ENCODE measurements around the gene CENPF. TPM values are rescaled to one million over a fixed set of nuclear protein-coding genes. Genes with fewer than 3 reads are reported as not detected.
"Not testable (repeated sequence)": the region's sequence is repeated elsewhere in the genome, so short reads cannot be mapped to it uniquely, and the experiment has no call there.

CENPF gene
- total and polyA plus RNA-seq, 3 experiments from 2014 or later: 0.77 to 45.5 (median 44.2) TPM

DNA sequence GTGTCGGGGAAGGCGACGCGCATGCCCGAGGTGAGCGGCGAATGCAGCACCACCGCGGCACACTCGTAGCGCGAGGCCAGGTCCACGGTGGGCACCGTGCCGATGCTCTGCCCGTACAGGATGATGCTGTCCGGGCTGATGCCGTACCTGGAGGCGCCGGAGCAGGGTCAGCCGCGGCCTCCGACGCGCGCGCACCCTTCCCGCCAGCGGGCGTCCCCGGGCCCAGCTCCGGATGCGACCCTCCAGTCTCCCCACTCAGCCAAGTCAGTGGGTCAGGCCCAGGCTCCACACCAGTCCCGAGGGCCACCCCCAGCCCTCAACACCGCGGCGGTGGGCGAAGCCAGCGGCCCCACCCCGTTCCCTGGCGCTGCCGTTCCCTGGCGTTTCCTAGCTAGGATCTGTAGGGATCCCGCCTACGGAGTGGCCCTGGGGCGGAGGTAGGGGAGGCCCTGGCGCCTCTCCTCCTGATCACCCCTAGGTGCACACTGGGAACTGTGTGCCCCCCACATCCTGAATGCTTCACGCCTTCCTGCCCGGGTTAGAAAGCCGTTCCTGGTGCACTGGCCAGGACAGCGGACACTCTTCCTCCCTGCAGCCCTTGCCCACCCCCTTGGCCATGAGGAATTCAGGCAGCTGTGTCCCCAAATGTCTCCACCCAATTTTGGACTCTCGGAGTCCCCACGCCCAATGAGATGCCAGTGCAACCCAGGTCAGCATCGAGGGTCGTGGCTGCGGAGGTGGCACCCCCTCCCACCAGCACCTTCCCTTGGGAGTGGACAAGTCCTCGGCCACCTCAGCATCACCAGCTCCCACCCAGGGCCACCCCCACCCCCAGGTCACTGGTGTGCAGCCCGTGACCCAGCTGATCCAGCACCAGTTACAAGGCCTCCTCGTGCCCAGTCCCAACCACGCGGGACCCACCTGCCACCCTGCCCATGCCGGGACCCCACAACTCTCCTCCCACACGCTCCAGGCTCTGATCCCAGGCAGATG lies 3.2 kb downstream of the CENPF start:
- peaks cover 11% of the 10 kb centered on the region for H3K4me1 ChIP-seq (ENCODE audit: insufficient read depth, low read length)
- H3K27ac Mint-ChIP-seq; H3K9me3 Mint-ChIP-seq; H3K27ac ChIP-seq (ENCODE audit: low read depth, low read length); DNase-seq; H3K4me3 ChIP-seq (ENCODE audit: low read length); CTCF ChIA-PET; H3K27me3 Mint-ChIP-seq; H3K27me3 ChIP-seq (ENCODE audit: insufficient read depth, low read length, poor library complexity, severe bottlenecking); POLR2A ChIA-PET; H3K9me3 ChIP-seq (ENCODE audit: low read length); H3K36me3 Mint-ChIP-seq; H3K4me3 Mint-ChIP-seq; H3K36me3 ChIP-seq (ENCODE audit: insufficient read depth, low read length): not testable (repeated sequence)
- peaks cover 21 to 28% (median 21%) of the 10 kb centered on the region in 3 donors for H3K4me1 Mint-ChIP-seq

DNA sequence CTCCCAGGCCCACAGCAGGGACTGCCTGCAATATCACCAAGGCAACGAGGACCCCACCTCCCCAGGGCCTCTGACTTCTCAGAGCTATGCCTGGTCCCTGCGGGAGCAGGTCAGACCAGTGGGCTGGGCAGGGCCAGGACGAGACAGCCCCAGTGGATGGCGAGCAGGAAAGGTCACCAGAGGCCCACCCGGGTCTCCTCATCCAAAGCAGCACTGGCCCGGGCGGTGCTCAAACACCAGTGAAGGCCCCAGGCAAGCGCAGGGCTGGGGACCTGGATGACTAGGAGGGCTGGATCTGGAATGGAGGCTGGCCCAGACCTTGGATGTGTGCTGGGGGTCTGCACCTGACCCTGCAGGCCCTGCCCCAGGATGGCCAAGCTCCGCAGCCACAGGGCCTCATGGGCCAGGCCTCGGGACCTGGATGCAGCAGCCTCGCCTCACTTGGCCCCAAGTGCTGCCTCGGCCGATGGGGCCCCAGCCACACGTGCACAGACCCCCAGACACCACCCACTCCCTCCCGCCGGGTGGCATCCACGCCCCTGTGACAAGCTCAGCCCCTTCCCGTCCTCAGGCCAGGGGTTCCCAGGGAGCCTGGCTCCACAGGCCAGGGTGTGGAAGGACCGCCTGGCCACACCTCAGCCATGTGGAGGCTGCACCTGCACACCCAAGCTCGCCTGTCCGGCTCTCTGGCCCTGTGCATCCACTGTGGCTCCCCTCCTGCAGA lies 4.7 kb downstream of the CENPF start:
- POLR2A ChIA-PET; CTCF ChIA-PET; H3K9me3 ChIP-seq (ENCODE audit: low read length); H3K27ac Mint-ChIP-seq; DNase-seq; H3K36me3 ChIP-seq (ENCODE audit: insufficient read depth, low read length); H3K27me3 Mint-ChIP-seq; H3K27ac ChIP-seq (ENCODE audit: low read depth, low read length); H3K9me3 Mint-ChIP-seq; H3K27me3 ChIP-seq (ENCODE audit: insufficient read depth, low read length, poor library complexity, severe bottlenecking); H3K4me3 ChIP-seq (ENCODE audit: low read length); H3K4me3 Mint-ChIP-seq; H3K36me3 Mint-ChIP-seq: not testable (repeated sequence)
- H3K4me1 ChIP-seq (ENCODE audit: insufficient read depth, low read length): peaks cover 11% of the 10 kb centered on the region
- H3K4me1 Mint-ChIP-seq: peaks cover 13 to 26% (median 17%) of the 10 kb centered on the region in 3 donors

DNA sequence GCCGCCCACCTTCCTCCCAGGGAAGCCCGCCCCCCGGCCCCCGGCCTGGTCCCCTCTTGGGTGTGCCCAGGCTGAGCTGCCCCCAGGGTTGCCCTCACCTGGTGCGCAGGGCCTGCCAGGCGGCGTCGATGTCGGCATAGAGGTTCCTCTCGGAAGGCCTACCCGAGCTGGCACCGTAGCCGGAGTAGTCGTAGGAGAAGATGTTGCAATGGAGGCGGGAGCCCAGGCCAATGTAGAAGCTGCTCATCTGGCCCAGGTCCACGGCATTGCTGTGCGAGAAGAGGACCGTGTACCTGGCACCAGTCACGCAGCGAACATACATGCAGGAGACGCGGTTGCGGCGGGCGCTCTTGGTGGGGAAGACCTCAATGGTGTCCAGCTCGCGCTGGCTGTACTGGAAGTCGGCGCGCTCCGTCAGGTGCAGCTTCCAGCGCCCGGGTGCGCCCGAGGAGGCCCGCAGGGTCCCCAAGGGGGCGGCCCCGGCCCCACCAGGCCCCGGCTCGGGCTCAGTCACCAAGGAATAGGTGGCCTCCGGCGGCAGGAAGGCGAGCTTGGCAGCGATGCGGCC lies 5.3 kb downstream of the CENPF start:
- H3K36me3 ChIP-seq (ENCODE audit: insufficient read depth, low read length); H3K4me3 ChIP-seq (ENCODE audit: low read length); CTCF ChIA-PET; DNase-seq; H3K9me3 ChIP-seq (ENCODE audit: low read length); H3K27me3 ChIP-seq (ENCODE audit: insufficient read depth, low read length, poor library complexity, severe bottlenecking); H3K27me3 Mint-ChIP-seq; H3K27ac ChIP-seq (ENCODE audit: low read depth, low read length); H3K9me3 Mint-ChIP-seq; POLR2A ChIA-PET; H3K27ac Mint-ChIP-seq; H3K36me3 Mint-ChIP-seq; H3K4me3 Mint-ChIP-seq: not testable (repeated sequence)
- peaks cover 11% of the 10 kb centered on the region for H3K4me1 ChIP-seq (ENCODE audit: insufficient read depth, low read length)
- H3K4me1 Mint-ChIP-seq: peaks cover 10 to 25% (median 15%) of the 10 kb centered on the region in 3 donors

DNA sequence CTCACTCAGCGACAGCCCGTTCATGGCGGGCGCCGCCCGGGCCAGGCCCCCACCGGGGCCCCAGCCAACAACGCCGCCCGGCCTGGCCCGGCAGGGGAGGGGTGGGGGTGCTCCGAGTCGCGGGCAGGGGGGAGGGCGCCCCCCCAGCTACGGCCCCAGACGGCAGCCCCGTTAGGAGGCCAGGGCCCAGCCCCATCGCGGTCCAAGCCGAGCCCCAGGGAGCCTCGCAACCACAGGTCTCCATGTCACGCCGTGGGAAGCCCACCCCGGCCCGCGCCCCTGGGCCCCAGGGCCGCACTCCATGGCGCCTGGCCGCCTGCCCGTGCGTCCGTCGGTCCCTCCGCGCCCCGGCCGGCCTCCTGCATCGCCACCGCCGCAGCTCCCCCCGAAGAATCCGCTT lies 5.8 kb downstream of the CENPF start:
- H3K27me3 ChIP-seq (ENCODE audit: insufficient read depth, low read length, poor library complexity, severe bottlenecking); H3K27me3 Mint-ChIP-seq; CTCF ChIA-PET; DNase-seq; H3K9me3 ChIP-seq (ENCODE audit: low read length); H3K27ac Mint-ChIP-seq; H3K9me3 Mint-ChIP-seq; H3K36me3 Mint-ChIP-seq; H3K4me3 Mint-ChIP-seq; H3K36me3 ChIP-seq (ENCODE audit: insufficient read depth, low read length); H3K4me1 ChIP-seq (ENCODE audit: insufficient read depth, low read length); H3K27ac ChIP-seq (ENCODE audit: low read depth, low read length); H3K4me3 ChIP-seq (ENCODE audit: low read length); POLR2A ChIA-PET: not testable (repeated sequence)
- H3K4me1 Mint-ChIP-seq: peaks cover 10 to 26% (median 14%) of the 10 kb centered on the region in 3 donors

DNA sequence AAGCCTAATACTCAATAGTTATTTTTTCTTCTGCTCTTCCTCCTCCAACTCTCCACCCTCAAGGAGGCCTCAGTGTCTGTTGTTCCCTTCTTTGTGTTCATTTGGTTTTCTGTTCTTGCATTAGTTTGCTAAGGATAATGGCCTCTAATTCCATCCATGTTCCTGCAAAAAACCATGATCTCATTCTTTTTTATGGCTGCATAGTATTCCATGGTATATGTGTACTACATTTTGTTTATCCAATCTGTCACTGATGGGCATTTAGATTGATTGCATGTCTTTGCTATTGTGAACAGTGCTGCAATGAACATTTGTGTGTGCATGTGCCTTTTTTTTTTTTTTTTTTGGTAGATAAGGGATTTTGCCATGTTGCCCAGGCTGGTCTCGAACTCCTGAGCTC lies 6.7 kb downstream of the CENPF start:
- Histone ChIP-seq H3K4me3 (ENCODE audit: low read length) (no peak overlapping the region), H3K27me3 (ENCODE audit: insufficient read depth, low read length, poor library complexity, severe bottlenecking) (no peaks in the 10 kb centered on the region), H3K27ac (ENCODE audit: low read depth, low read length) (no peak overlapping the region), H3K9me3 (ENCODE audit: low read length) (no peaks in the 10 kb centered on the region), H3K36me3 (ENCODE audit: insufficient read depth, low read length) (no peaks in the 10 kb centered on the region), H3K4me1 (ENCODE audit: insufficient read depth, low read length) (no peaks in the 10 kb centered on the region)
- no peaks in the 10 kb centered on the region for H3K27me3 Mint-ChIP-seq
- peaks cover 0 to 5% (median 0%) of the 10 kb centered on the region in 3 donors for H3K36me3 Mint-ChIP-seq
- H3K27ac Mint-ChIP-seq: peak overlapping the region in 1 of 8 donors; percentile 44
- CTCF ChIA-PET: no interaction called here
- no peak for DNase-seq
- peaks cover 4 to 26% (median 14%) of the 10 kb centered on the region in 3 donors for H3K4me1 Mint-ChIP-seq
- no peaks in the 10 kb centered on the region for H3K9me3 Mint-ChIP-seq
- POLR2A ChIA-PET: no interaction called here
- peak overlapping the region in 1 of 7 donors; percentile 12 for H3K4me3 Mint-ChIP-seq

DNA sequence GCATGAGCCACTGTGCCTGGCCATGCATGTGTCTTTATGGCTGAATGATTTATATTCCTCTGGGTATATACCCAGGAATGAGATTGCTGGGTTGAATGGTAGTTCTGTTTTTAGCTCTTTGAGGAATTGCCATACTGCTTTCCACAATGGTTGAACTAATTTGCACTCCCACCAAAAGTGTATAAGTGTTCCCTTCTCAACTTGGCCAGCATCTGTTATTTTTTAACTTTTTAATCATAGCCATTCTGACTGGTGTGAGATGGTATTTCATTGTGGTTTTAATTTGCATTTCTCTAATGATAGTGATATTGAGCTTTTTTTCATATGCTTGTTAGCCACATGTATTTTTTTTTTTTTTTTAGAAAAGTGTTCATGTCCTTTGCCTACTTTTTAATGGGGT lies 7.1 kb downstream of the CENPF start:
- H3K36me3 Mint-ChIP-seq; POLR2A ChIA-PET; H3K4me1 ChIP-seq (ENCODE audit: insufficient read depth, low read length); H3K9me3 Mint-ChIP-seq; DNase-seq; CTCF ChIA-PET; H3K27me3 ChIP-seq (ENCODE audit: insufficient read depth, low read length, poor library complexity, severe bottlenecking); H3K27ac ChIP-seq (ENCODE audit: low read depth, low read length); H3K4me3 ChIP-seq (ENCODE audit: low read length); H3K27me3 Mint-ChIP-seq; H3K9me3 ChIP-seq (ENCODE audit: low read length); H3K36me3 ChIP-seq (ENCODE audit: insufficient read depth, low read length): not testable (repeated sequence)
- Mint-ChIP-seq H3K27ac (peak overlapping the region in 1 of 8 donors; percentile 3), H3K4me1 (peaks cover 4 to 24% (median 14%) of the 10 kb centered on the region in 3 donors), H3K4me3 (peak overlapping the region in 1 of 7 donors; percentile 12)

DNA sequence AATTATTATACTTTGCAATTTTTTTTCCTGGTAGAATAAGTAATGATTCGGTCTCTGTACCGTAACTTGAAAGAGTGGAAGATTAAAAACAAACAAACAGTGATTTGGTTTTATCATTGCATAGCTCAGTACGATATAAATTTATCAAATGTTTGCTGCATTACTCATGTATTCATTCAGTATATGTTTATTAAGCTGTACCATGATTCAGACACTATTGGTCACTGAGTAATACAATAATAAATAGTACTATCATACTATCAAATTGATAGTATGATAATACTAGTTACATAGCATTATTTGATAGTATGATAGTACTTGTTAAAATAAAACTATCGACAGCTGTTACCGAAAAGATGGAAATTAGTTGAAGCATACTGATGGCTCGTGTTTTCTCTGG lies 12.1 kb downstream of the CENPF start:
- Mint-ChIP-seq H3K27ac (no peak overlapping the region), H3K36me3 (peaks cover 0 to 5% (median 0%) of the 10 kb centered on the region in 3 donors), H3K9me3 (no peaks in the 10 kb centered on the region), H3K4me3 (no peak overlapping the region), H3K4me1 (peaks cover 13 to 46% (median 31%) of the 10 kb centered on the region in 3 donors), H3K27me3 (no peaks in the 10 kb centered on the region)
- no peak overlapping the region for H3K27ac ChIP-seq (ENCODE audit: low read depth, low read length)
- DNase-seq: no peak
- H3K9me3 ChIP-seq (ENCODE audit: low read length): no peaks in the 10 kb centered on the region
- no peak overlapping the region for H3K4me3 ChIP-seq (ENCODE audit: low read length)
- H3K36me3 ChIP-seq (ENCODE audit: insufficient read depth, low read length): no peaks in the 10 kb centered on the region
- POLR2A ChIA-PET: no interaction called here
- H3K27me3 ChIP-seq (ENCODE audit: insufficient read depth, low read length, poor library complexity, severe bottlenecking): no peaks in the 10 kb centered on the region
- CTCF ChIA-PET: no interaction called here
- H3K4me1 ChIP-seq (ENCODE audit: insufficient read depth, low read length): peaks cover 9% of the 10 kb centered on the region

DNA sequence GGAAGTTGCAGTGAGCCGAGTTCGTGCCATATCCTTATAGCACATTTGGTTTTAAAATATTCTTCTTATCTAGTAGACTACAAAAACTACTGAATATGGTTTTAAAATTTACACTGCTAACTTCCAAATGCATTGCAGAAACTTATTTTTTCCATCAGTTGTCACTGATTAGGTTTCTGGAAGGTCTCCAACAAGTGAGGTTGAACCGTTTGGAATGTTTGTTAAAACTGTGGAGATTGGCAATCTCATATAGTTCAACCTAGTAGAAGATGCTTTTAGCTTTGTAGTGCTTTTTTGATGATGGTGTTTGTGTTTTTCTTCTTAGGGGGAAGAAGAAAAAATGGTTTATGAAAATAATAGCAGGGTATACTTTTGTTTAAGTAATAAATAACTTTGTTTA lies 12.9 kb downstream of the CENPF start:
- ChIA-PET CTCF (interaction anchor here (1.3 kb wide), 1 partner anchor 354 kb away, joined by 3 read pairs; no protein-coding TSS in a partner anchor), POLR2A (no interaction called here)
- Histone ChIP-seq H3K27ac (ENCODE audit: low read depth, low read length) (no peak overlapping the region), H3K4me1 (ENCODE audit: insufficient read depth, low read length) (peaks cover 9% of the 10 kb centered on the region), H3K4me3 (ENCODE audit: low read length) (no peak overlapping the region), H3K27me3 (ENCODE audit: insufficient read depth, low read length, poor library complexity, severe bottlenecking) (no peaks in the 10 kb centered on the region), H3K9me3 (ENCODE audit: low read length) (no peaks in the 10 kb centered on the region), H3K36me3 (ENCODE audit: insufficient read depth, low read length) (no peaks in the 10 kb centered on the region)
- H3K36me3 Mint-ChIP-seq: peaks cover 0 to 5% (median 0%) of the 10 kb centered on the region in 3 donors
- H3K9me3 Mint-ChIP-seq: no peaks in the 10 kb centered on the region
- no peaks in the 10 kb centered on the region for H3K27me3 Mint-ChIP-seq
- peaks cover 13 to 46% (median 31%) of the 10 kb centered on the region in 3 donors for H3K4me1 Mint-ChIP-seq
- no peak overlapping the region for H3K4me3 Mint-ChIP-seq
- peak overlapping the region in 2 of 8 donors; percentile 26 to 64 for H3K27ac Mint-ChIP-seq
- DNase-seq: no peak
